Loucy (cell line): Measurements from ENCODE around the gene FBN1.

Experiments used
- H2AFZ ChIP-seq: fragments of 200-600 bp; sonication (generic); 2 replicates; pipeline ENCODE4 v1.6.0; 2016; ENCODE audit warnings: antibody characterized with exemption, mild to moderate bottlenecking, low read length, moderate library complexity
- H3F3A ChIP-seq: fragments of 200-600 bp; 2 replicates; pipeline ENCODE4 v1.6.0; 2016; ENCODE audit warnings: antibody characterized with exemption, low read depth, mild to moderate bottlenecking
- H3K27me3 ChIP-seq: fragments of 200-600 bp; sonication (generic); 2 replicates; pipeline ENCODE4 v1.6.1; 2014; ENCODE audit warnings: low read length, mild to moderate bottlenecking; ENCODE audit not compliant: insufficient read depth, poor library complexity, severe bottlenecking
- H3K36me3 ChIP-seq: fragments of 200-600 bp; sonication (generic); 2 replicates; pipeline ENCODE4 v1.6.1; 2016; ENCODE audit warnings: low read length; ENCODE audit not compliant: insufficient read depth
- H3K4me1 ChIP-seq: fragments of 200-600 bp; sonication (generic); 2 replicates; pipeline ENCODE4 v1.5.1; 2014; ENCODE audit warnings: low read length, mild to moderate bottlenecking; ENCODE audit not compliant: insufficient read depth, poor library complexity, severe bottlenecking
- H3K4me2 ChIP-seq: fragments of 200-600 bp; sonication (generic); 2 replicates; pipeline ENCODE4 v1.6.0; 2014; ENCODE audit warnings: antibody characterized with exemption, low read length, low read depth, mild to moderate bottlenecking; ENCODE audit not compliant: poor library complexity, severe bottlenecking
- H3K4me3 ChIP-seq: fragments of 200-600 bp; sonication (generic); 2 replicates; pipeline ENCODE4 v1.5.1; 2014; ENCODE audit warnings: low read length, mild to moderate bottlenecking, mixed read lengths; ENCODE audit not compliant: poor library complexity, severe bottlenecking
- H3K79me2 ChIP-seq: fragments of 200-600 bp; sonication (generic); 2 replicates; pipeline ENCODE4 v1.6.1; 2014; ENCODE audit warnings: low read length; ENCODE audit not compliant: insufficient read depth
- H3K9ac ChIP-seq: fragments of 200-600 bp; sonication (generic); 2 replicates; pipeline ENCODE4 v1.6.0; 2014; ENCODE audit warnings: mild to moderate bottlenecking, low read depth, low read length, moderate library complexity; ENCODE audit not compliant: poor library complexity, severe bottlenecking
- H3K9me2 ChIP-seq: fragments of 200-600 bp; sonication (generic); replicated peaks from 2 replicates; pipeline ENCODE4 v1.6.1; 2016; ENCODE audit warnings: low read depth, low read length, mixed read lengths
- H3K9me3 ChIP-seq: fragments of 200-600 bp; sonication (generic); 2 replicates; pipeline ENCODE4 v1.6.1; 2014; ENCODE audit warnings: mild to moderate bottlenecking, antibody characterized with exemption, low read length, low read depth; ENCODE audit not compliant: insufficient read depth
- H4K20me1 ChIP-seq: fragments of 200-600 bp; sonication (generic); 2 replicates; pipeline ENCODE4 v1.6.0; 2014; ENCODE audit warnings: antibody characterized with exemption, low read length, mild to moderate bottlenecking; ENCODE audit not compliant: insufficient read depth, poor library complexity, severe bottlenecking
- CTCF ChIP-seq: fragments of 200-600 bp; sonication (generic); conservative IDR thresholded peaks from 2 replicates; pipeline ENCODE4 v1.5.1; 2014; ENCODE audit warnings: mild to moderate bottlenecking, antibody characterized with exemption, low read length
- EZH2phosphoT487 ChIP-seq: fragments of 200-600 bp; IDR thresholded peaks from 2 replicates; pipeline ENCODE4 v1.6.1; 2018; ENCODE audit warnings: antibody characterized with exemption, mild to moderate bottlenecking, moderate library complexity, borderline replicate concordance

Gene FBN1

GRCh38 chr15:48647962-48648361, 2.5 kb upstream of the FBN1 start:
- Histone ChIP-seq H3F3A (no peaks in the 10 kb centered on the region), H3K9ac (no peak overlapping the region), H3K4me1 (no peaks in the 10 kb centered on the region), H3K4me3 (no peak overlapping the region), H3K79me2 (no peaks in the 10 kb centered on the region), H3K27me3 (peaks cover 18% of the 10 kb centered on the region), H3K9me2 (no peaks in the 10 kb centered on the region), H2AFZ (no peak overlapping the region), H3K36me3 (no peaks in the 10 kb centered on the region), H4K20me1 (no peaks in the 10 kb centered on the region), H3K4me2 (no peak overlapping the region), H3K9me3 (no peaks in the 10 kb centered on the region)
- TF ChIP-seq CTCF: no peak; the same call in 1 of the 2 replicates
- TF ChIP-seq EZH2phosphoT487: no peak

- Histone ChIP-seq H2AFZ (no peak overlapping the region), H3F3A (no peaks in the 10 kb centered on the region), H3K79me2 (no peaks in the 10 kb centered on the region), H3K9me3 (no peaks in the 10 kb centered on the region), H3K27me3 (peaks cover 18% of the 10 kb centered on the region), H3K9me2 (no peaks in the 10 kb centered on the region), H4K20me1 (no peaks in the 10 kb centered on the region), H3K4me2 (no peak overlapping the region), H3K9ac (no peak overlapping the region), H3K36me3 (no peaks in the 10 kb centered on the region), H3K4me3 (no peak overlapping the region), H3K4me1 (no peaks in the 10 kb centered on the region)
- no peak for TF ChIP-seq EZH2phosphoT487
Observed at GRCh38 chr15:48646331-48646730, 822 bp upstream of the FBN1 start.

GRCh38 chr15:48644827-48645557, 517 bp downstream of the FBN1 start:
- no peaks in the 10 kb centered on the region for H3F3A ChIP-seq
- no peaks in the 10 kb centered on the region for H3K36me3 ChIP-seq
- H3K9ac ChIP-seq: no peak overlapping the region
- H3K27me3 ChIP-seq: peaks cover 18% of the 10 kb centered on the region
- no peaks in the 10 kb centered on the region for H3K79me2 ChIP-seq
- TF ChIP-seq CTCF: no peak
- no peak for TF ChIP-seq EZH2phosphoT487
- peak overlapping the region; percentile 71 for H3K4me3 ChIP-seq
- peak overlapping the region; percentile 67 for H3K4me2 ChIP-seq
- H3K9me2 ChIP-seq: no peaks in the 10 kb centered on the region
- no peaks in the 10 kb centered on the region for H3K9me3 ChIP-seq
- no peaks in the 10 kb centered on the region for H3K4me1 ChIP-seq
- no peaks in the 10 kb centered on the region for H4K20me1 ChIP-seq
- peak overlapping the region; percentile 54; the same call in 1 of the 2 replicates for H2AFZ ChIP-seq

GRCh38 chr15:48644467-48644826, 1.1 kb downstream of the FBN1 start:
- peak overlapping the region; percentile 67 for H3K4me2 ChIP-seq
- TF ChIP-seq EZH2phosphoT487 (no peak), CTCF (no peak)
- peak overlapping the region; percentile 71 for H3K4me3 ChIP-seq
- no peaks in the 10 kb centered on the region for H3F3A ChIP-seq
- no peaks in the 10 kb centered on the region for H4K20me1 ChIP-seq
- no peaks in the 10 kb centered on the region for H3K79me2 ChIP-seq
- H3K27me3 ChIP-seq: peaks cover 18% of the 10 kb centered on the region
- H3K9me3 ChIP-seq: no peaks in the 10 kb centered on the region
- no peaks in the 10 kb centered on the region for H3K9me2 ChIP-seq
- no peak overlapping the region for H3K9ac ChIP-seq
- H2AFZ ChIP-seq: no peak overlapping the region
- no peaks in the 10 kb centered on the region for H3K4me1 ChIP-seq
- H3K36me3 ChIP-seq: no peaks in the 10 kb centered on the region
